ENCODE results near the gene EXOC6.

The EXOC6 gene

DNA sequence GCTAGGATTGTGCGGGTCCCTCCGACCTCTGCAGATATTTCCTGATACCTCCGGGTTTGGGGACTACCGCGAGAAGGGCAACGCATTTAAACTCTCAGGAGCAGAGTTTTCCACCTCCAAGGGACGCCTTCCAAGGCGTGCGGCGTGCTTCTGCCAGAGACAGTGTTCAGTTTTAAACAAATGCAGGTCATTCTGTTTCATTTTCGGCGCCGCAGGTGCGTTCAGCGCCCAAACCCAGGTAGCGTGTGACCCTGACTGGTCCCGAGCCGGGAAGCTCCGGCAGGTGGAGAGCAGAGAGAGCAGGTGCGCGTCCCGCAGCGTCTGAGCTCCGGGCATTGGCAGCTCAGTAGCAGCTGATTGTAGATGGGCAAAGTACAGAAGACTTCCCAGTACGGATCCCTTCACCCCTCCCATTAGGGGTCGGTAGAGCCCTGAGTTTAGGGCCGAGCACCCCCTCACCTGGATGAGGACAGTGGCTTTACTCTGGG is 223.9 kb downstream of the EXOC6 start:
- no peak overlapping the region for H3K27ac ChIP-seq (ENCODE audit: extremely low read depth, low read depth, low read length)
- no peaks in the 10 kb centered on the region for H3K36me3 ChIP-seq (ENCODE audit: control insufficient read depth in 2 of 2, insufficient read depth in 1 of 2, low read length in 2 of 2)
- CTCF ChIA-PET = interaction anchor here (0.6 to 3.0 kb wide), 3 partner anchors 187 to 1256 kb away, joined by 3 to 10 read pairs (median 3); no protein-coding TSS in a partner anchor

DNA sequence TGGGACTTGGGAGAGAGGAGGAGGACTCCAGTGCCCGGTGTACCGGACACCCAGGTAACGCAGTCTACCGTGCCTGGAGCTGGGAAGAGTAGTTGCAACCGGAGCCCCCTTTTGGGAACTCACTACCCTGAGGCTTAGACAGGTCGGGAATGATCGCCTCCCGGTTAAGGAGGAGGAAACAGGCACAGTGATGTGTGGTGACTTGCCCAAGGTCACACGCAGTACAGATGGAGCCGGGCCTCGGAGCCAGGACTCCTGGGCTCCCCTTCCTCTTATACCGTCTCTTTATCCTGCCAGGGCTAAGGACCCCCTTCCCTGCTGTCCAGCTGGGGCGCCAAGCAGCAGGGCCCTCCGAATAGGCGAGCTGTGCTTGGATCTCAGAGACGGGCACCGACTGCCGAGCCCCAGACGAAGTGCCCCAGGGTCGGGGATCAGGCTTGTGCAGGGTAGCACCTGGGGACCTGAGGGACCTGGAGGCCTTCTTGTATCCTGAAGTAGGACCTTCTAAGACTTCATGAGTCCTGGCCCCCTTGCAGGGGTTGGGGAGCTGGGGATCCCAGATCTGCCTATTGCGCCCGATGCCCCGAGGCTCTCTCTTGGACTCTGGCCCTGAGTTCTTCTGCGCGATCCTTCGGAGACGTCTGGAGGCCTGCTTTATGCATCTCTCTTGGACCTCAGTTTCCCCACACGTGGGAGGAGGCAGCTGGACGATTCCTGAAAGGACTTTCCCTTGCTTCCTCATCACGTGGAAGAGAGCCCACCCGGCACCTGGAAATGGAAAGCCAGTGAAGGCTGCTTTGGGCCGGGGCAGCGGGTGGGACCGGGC is 224.6 kb downstream of the EXOC6 start:
- TF ChIP-seq GLIS2 (tag by site-specific recombination; IDR thresholded peaks at IDR 0.05) = no peak
- TF ChIP-seq WT1 (tag by site-specific recombination; IDR thresholded peaks at IDR 0.05) = no peak
- TF ChIP-seq ZNF292 (tag by site-specific recombination; IDR thresholded peaks at IDR 0.05; ENCODE audit: borderline replicate concordance, low read depth) = no peak
- H3K27ac ChIP-seq (ENCODE audit: extremely low read depth, low read depth, low read length) = no peak overlapping the region
- CTCF ChIA-PET = interaction anchor here (0.6 to 3.0 kb wide), 6 partner anchors 66 to 1257 kb away, joined by 3 to 10 read pairs (median 3); no protein-coding TSS in a partner anchor
- peak overlapping the region; percentile 52 for H3K4me3 ChIP-seq (ENCODE audit: low read depth, low read length)
- POLR2A ChIA-PET = no interaction called here
- H3K4me1 ChIP-seq (ENCODE audit: control insufficient read depth, insufficient read depth, low read length) = no peaks in the 10 kb centered on the region; the same call in none of the 2 replicates
- no peaks in the 10 kb centered on the region for H3K36me3 ChIP-seq (ENCODE audit: control insufficient read depth in 2 of 2, insufficient read depth in 1 of 2, low read length in 2 of 2)
- H3K9me3 ChIP-seq (ENCODE audit: control insufficient read depth, insufficient read depth, low read depth, low read length) = no peaks in the 10 kb centered on the region

More for the DNA sequence above, 223.9 kb downstream of the EXOC6 start:
- H3K9me3 ChIP-seq (ENCODE audit: control insufficient read depth, insufficient read depth, low read depth, low read length) = no peaks in the 10 kb centered on the region
- TF ChIP-seq ZNF404 (tag by site-specific recombination; IDR thresholded peaks at IDR 0.05) = no peak
- no peak for TF ChIP-seq ZNF785 (tag by site-specific recombination; IDR thresholded peaks at IDR 0.05)
- no peak for TF ChIP-seq ZFP3 (tag by site-specific recombination; IDR thresholded peaks at IDR 0.05; ENCODE audit: low read depth)
- no peak overlapping the region for H3K4me3 ChIP-seq (ENCODE audit: low read depth, low read length)
- no peaks in the 10 kb centered on the region; the same call in 1 of the 2 replicates for H3K4me1 ChIP-seq (ENCODE audit: control insufficient read depth, insufficient read depth, low read length)
- POLR2A ChIA-PET = no interaction called here

- Histone ChIP-seq H3K36me3 (ENCODE audit: control insufficient read depth in 2 of 2, insufficient read depth in 1 of 2, low read length in 2 of 2) (no peaks in the 10 kb centered on the region), H3K27ac (ENCODE audit: extremely low read depth, low read depth, low read length) (no peak within 1 kb of the TSS; the same call in 1 of the 2 replicates), H3K4me3 (ENCODE audit: low read depth, low read length) (peak within 1 kb of the TSS; percentile 52), H3K9me3 (ENCODE audit: control insufficient read depth, insufficient read depth, low read depth, low read length) (no peaks in the 10 kb centered on the region), H3K4me1 (ENCODE audit: control insufficient read depth, insufficient read depth, low read length) (no peaks in the 10 kb centered on the region; the same call in none of the 2 replicates)
- ChIA-PET CTCF (interaction anchor here (1.0 to 3.0 kb wide), 4 partner anchors 67 to 481 kb away, joined by 3 to 10 read pairs (median 4); no protein-coding TSS in a partner anchor), POLR2A (no interaction called here)
- TF ChIP-seq ZNF600 (tag by site-specific recombination; IDR thresholded peaks at IDR 0.05) (peak; percentile 81; the same call in 1 of the 2 replicates), ZNF670 (tag by site-specific recombination; IDR thresholded peaks at IDR 0.05; ENCODE audit: low read depth) (no peak), ZBTB8A (tag by site-specific recombination; IDR thresholded peaks at IDR 0.05) (peak; percentile 27; the same call in 1 of the 2 replicates), ZIC2 (tag by site-specific recombination; IDR thresholded peaks at IDR 0.05) (peak; percentile 69), YY1 (tag by site-specific recombination; IDR thresholded peaks at IDR 0.05) (no peak), SP2 (tag by site-specific recombination; IDR thresholded peaks at IDR 0.05) (peak; percentile 49), KLF9 (tag by site-specific recombination; IDR thresholded peaks at IDR 0.05; ENCODE audit: low read depth) (no peak), ZBTB17 (tag by site-specific recombination; IDR thresholded peaks at IDR 0.05) (peak; percentile 20; the same call in 1 of the 2 replicates), ZFHX2 (tag by site-specific recombination; conservative IDR thresholded peaks at IDR 0.05) (peak; percentile 71), ZNF660 (tag by site-specific recombination; IDR thresholded peaks at IDR 0.05) (0 out of 2 replicates have a peak, but pooled peaks have one; percentile 6), GLIS1 (tag by site-specific recombination; IDR thresholded peaks at IDR 0.05) (peak; percentile 73)
- TF ChIP-seq, protein P1, sequence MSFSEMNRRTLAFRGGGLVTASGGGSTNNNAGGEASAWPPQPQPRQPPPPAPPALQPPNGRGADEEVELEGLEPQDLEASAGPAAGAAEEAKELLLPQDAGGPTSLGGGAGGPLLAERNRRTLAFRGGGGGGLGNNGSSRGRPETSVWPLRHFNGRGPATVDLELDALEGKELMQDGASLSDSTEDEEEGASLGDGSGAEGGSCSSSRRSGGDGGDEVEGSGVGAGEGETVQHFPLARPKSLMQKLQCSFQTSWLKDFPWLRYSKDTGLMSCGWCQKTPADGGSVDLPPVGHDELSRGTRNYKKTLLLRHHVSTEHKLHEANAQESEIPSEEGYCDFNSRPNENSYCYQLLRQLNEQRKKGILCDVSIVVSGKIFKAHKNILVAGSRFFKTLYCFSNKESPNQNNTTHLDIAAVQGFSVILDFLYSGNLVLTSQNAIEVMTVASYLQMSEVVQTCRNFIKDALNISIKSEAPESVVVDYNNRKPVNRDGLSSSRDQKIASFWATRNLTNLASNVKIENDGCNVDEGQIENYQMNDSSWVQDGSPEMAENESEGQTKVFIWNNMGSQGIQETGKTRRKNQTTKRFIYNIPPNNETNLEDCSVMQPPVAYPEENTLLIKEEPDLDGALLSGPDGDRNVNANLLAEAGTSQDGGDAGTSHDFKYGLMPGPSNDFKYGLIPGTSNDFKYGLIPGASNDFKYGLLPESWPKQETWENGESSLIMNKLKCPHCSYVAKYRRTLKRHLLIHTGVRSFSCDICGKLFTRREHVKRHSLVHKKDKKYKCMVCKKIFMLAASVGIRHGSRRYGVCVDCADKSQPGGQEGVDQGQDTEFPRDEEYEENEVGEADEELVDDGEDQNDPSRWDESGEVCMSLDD (tag by site-specific recombination; IDR thresholded peaks at IDR 0.05) = 0 out of 2 replicates have a peak, but pooled peaks have one; percentile 17
- TF ChIP-seq, protein P2, sequence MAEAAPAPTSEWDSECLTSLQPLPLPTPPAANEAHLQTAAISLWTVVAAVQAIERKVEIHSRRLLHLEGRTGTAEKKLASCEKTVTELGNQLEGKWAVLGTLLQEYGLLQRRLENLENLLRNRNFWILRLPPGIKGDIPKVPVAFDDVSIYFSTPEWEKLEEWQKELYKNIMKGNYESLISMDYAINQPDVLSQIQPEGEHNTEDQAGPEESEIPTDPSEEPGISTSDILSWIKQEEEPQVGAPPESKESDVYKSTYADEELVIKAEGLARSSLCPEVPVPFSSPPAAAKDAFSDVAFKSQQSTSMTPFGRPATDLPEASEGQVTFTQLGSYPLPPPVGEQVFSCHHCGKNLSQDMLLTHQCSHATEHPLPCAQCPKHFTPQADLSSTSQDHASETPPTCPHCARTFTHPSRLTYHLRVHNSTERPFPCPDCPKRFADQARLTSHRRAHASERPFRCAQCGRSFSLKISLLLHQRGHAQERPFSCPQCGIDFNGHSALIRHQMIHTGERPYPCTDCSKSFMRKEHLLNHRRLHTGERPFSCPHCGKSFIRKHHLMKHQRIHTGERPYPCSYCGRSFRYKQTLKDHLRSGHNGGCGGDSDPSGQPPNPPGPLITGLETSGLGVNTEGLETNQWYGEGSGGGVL (tag by site-specific recombination; IDR thresholded peaks at IDR 0.05) = peak; percentile 28; the same call in 1 of the 2 replicates
- TF ChIP-seq, protein P3, sequence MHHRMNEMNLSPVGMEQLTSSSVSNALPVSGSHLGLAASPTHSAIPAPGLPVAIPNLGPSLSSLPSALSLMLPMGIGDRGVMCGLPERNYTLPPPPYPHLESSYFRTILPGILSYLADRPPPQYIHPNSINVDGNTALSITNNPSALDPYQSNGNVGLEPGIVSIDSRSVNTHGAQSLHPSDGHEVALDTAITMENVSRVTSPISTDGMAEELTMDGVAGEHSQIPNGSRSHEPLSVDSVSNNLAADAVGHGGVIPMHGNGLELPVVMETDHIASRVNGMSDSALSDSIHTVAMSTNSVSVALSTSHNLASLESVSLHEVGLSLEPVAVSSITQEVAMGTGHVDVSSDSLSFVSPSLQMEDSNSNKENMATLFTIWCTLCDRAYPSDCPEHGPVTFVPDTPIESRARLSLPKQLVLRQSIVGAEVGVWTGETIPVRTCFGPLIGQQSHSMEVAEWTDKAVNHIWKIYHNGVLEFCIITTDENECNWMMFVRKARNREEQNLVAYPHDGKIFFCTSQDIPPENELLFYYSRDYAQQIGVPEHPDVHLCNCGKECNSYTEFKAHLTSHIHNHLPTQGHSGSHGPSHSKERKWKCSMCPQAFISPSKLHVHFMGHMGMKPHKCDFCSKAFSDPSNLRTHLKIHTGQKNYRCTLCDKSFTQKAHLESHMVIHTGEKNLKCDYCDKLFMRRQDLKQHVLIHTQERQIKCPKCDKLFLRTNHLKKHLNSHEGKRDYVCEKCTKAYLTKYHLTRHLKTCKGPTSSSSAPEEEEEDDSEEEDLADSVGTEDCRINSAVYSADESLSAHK (tag by site-specific recombination; IDR thresholded peaks at IDR 0.05) = peak; percentile 13; the same call in 1 of the 2 replicates
Measured at GRCh38 chr10:93073539-93074146, 225.3 kb downstream of the EXOC6 start, which contains the start of gene CYP26A1. Gene CYP26A1 (plus strand): TSS chr10:93073893. CDS start chr10:93073935, 42 bp downstream.

Data from HEK293 (cell line).